Right lung (tissue), 5 donors: ENCODE data around the gene SHANK3. TPM values are rescaled to one million over a fixed set of nuclear protein-coding genes. Genes with fewer than 3 reads are reported as not detected.

Experiments used
- DNase-seq, 2 donors: peaks; one replicate each; pipeline ENCODE4 v3.0.0-alpha.2; 2013
- polyA plus RNA-seq, 5 donors: library from polyadenylated mRNA; unstranded; fragments of 120-200 nt; gene quantifications; one replicate each; pipeline versions ENCODE4 v1.2.1 to v1.2.3, GENCODE V29; 2013; ENCODE audit warnings: inconsistent platforms in 1 of 5, low replicate concordance in 1 of 5; ENCODE audit not compliant: insufficient read length in 5 of 5, insufficient read depth in 1 of 5

The SHANK3 gene
- polyA plus RNA-seq, 5 donors: 14.0 to 35.7 (median 22.7) TPM

DNA sequence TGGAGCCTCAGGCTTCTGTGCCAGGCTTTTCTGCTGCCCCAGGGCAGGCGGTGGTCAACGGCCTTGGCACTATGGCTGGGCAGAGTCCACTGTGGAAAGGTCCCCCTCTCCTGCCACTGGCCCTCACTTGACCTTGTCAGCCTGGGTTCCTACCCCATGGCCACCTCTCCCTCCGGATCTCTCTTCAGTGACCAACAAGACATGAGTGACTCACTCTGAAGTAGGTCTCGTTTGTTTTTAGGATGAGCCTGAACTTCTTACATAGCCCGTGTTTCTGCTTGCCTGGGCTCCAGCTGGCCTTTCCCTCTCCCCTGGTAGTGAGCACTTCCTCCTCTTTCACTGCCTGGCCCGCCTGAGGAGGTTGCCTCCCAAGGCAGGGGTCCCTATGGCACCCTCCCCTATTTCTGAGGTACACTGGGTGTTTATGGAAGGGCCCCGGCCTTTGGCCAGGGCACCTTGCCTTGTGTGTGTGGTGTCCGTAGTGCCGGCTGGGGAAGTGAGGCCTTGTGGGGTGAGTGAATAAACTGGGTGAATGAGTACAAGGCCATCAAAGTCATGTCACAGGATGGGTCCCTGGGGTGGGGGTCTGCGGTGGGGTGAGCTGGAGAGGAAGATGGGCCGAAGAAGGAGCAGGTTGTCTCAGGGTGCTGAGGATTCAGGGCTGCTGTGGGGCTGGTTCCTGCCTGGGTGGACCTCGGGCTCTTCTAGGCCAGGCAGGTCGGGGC, 5.0 kb downstream of the SHANK3 start:
- no peak for DNase-seq

DNA sequence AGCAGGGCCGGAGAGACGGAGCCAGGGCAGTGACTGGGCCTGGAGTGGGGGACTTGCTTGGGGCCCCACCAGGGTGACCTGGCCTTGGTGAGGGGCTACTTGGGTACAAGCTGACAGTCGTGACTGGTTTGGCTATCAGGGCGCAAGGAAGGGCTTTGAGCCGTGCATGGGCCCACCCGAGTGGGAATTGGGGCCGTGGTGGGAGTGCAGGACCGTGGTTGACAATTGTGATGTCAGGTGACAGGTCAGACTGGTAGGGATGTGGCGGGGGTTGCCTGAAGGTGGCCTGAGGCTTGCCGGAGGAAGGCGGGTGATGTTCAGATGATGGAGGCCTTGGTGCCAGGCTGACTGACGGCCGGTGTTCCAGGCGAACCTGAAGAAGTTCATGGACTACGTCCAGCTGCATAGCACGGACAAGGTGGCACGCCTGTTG, 5.6 kb downstream of the SHANK3 start:
- DNase-seq: no peak

DNA sequence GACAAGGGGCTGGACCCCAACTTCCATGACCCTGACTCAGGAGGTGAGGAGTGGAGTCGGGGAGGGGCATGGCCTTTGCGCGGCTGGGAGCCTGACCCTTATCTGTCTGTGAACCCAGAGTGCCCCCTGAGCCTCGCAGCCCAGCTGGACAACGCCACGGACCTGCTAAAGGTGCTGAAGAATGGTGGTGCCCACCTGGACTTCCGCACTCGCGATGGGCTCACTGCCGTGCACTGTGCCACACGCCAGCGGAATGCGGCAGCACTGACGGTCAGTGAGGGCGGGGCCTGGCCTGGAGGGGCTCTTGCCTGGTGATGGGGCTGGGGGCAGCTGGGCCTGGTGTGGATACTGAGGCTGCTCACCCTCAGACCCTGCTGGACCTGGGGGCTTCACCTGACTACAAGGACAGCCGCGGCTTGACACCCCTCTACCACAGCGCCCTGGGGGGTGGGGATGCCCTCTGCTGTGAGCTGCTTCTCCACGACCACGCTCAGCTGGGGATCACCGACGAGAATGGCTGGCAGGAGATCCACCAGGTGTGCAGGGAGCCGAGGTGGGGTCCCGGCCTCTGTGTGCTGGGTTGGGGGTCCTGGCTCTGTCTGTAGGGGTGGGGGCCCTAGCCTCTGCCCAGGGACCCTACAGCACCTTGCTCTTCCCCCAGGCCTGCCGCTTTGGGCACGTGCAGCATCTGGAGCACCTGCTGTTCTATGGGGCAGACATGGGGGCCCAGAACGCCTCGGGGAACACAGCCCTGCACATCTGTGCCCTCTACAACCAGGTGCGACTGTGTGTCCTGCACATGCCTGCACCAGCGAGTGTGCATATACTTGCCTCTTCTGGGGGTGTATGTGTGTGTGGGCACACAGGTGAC, 6.3 kb downstream of the SHANK3 start:
- no peak for DNase-seq

GRCh38 chr22:50683086-50683993, 10.7 kb downstream of the SHANK3 start:
- DNase-seq: no peak

DNA sequence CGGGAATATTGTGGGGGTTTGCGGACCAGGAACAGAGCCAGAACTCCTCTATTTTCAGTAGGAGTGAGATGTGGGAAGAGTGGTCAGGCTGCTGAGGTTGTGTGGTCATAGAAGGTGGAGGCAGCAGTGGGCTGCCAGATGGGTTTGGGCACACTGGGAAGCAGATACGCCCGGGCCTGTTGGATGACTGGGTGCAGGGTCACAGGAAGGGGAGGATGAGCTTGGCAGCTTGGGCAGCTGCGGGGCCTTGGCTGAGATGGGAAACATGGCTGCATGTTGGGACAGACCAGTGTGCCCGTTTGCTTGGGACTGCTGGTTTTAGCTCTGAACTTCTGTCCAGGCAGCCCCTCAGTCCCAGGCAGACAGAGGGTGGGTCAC, 11.4 kb downstream of the SHANK3 start:
- no peak for DNase-seq

- no peak for DNase-seq
Measured at GRCh38 chr22:50684501-50684900, 11.9 kb downstream of the SHANK3 start.

DNA sequence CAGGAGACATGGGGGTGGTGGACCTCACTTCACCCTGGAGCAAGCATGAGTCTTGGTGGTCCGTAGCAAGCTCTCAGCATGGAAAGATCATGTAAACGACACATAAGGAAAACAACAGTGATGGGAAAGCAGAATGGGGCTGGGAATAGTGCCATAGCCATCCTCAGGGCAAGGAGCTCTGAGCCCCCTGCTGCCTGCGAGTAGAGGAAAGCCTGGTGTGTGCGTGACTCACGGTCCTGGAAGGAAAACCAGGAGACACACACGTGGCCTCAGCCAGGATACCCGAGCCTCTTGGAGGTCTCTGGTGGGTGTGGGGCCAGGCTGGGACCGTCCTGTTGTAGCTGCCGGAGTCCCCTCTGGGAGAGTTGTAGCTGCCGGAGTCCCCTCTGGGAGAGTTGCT, 12.4 kb downstream of the SHANK3 start:
- DNase-seq: no peak

- no peak for DNase-seq
Measured at GRCh38 chr22:50686794-50687193, 14.2 kb downstream of the SHANK3 start.

GRCh38 chr22:50687829-50688228, 15.2 kb downstream of the SHANK3 start:
- DNase-seq: no peak

GRCh38 chr22:50688448-50688847, 15.8 kb downstream of the SHANK3 start:
- no peak for DNase-seq

DNA sequence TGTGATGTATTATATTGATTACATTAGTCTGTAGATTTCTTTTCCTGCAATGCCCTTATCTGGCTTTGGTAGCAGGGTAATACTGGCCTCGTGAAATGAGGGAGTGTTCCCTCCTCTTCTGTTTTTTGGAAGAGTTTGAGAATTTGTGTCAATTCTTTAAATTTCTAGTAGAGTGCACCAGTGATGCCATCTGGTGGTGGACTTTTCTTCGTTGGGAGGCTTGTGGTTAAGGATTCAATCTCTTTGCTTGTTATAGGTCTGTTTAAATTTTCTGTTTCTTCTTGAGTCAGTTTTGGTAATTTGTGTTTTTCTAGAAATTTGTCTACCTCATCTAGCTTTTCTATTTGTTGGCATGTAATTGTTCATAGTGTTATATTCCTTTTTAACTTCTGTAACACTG, 18.9 kb downstream of the SHANK3 start:
- DNase-seq: no peak

GRCh38 chr22:50693462-50693861, 20.8 kb downstream of the SHANK3 start:
- DNase-seq: no peak

GRCh38 chr22:50694099-50694605, 21.5 kb downstream of the SHANK3 start:
- no peak for DNase-seq

GRCh38 chr22:50694766-50695420, 22.3 kb downstream of the SHANK3 start:
- DNase-seq: no peak

GRCh38 chr22:50695421-50696250, 23.0 kb downstream of the SHANK3 start:
- DNase-seq: no peak

DNA sequence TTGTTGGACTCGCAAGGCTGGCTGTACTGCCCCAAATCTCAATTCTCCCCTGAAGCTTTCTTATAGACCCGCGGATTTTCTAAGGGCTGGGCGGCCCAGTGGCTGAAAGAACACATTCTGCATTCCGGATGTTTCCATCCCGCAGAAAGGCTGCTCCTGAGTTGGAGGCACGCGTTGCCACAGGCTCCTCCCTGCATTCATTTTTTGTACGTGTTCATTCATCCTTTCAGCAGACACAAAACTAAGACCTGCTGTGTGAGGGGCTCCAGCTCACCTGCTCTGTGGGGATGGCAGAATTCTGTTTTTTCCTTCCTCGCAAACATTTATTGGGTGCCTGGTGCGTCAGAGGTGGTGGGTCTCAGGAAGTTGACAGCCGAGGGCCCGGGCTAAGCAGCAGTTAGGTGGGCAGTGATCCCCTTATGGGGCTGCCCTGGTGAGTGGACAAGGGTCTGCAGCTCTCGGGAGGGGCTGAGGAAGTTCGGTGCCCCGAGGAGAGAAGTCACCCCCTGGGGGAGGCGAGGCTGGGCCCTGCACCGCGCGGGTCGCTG, 23.7 kb downstream of the SHANK3 start:
- DNase-seq: no peak

GRCh38 chr22:50696799-50697561, 24.4 kb downstream of the SHANK3 start:
- DNase-seq: peak; percentile 11 to 28

GRCh38 chr22:50697667-50698506, 25.3 kb downstream of the SHANK3 start:
- DNase-seq: no peak
